ENCODE data around the gene FAM228A. TPM values are rescaled to one million over a fixed set of nuclear protein-coding genes. Genes with fewer than 3 reads are reported as not detected.
"Not testable (repeated sequence)": the region's sequence is repeated elsewhere in the genome, so short reads cannot be mapped to it uniquely, and the experiment has no call there.

Gene FAM228A
- 1.3 TPM for polyA plus RNA-seq (ENCODE audit: insufficient read length)
- long read RNA-seq, donor 1: 0 reads
- long read RNA-seq, donor 2: 0 reads
- long read RNA-seq, donor 3: 0 reads
- long read RNA-seq, donor 4: 0 reads
- long read RNA-seq, donor 5: 0 reads
- long read RNA-seq, donor 6: 0 reads
- long read RNA-seq, donor 7: 0 reads
- long read RNA-seq, donor 8: 0 reads

- DNase-seq: no peak
Observed at GRCh38 chr2:24174851-24175277, at the start of gene FAM228A. Gene FAM228A (plus strand): TSS chr2:24175053. CDS start chr2:24175481, 428 bp downstream.

GRCh38 chr2:24125956-24126355 is 48.9 kb upstream of the FAM228A start:
- no peak for DNase-seq

- DNase-seq: no peak
Observed at GRCh38 chr2:24132543-24132942, 42.3 kb upstream of the FAM228A start.

GRCh38 chr2:24140305-24140704 is 34.5 kb upstream of the FAM228A start:
- not testable (repeated sequence) for DNase-seq

- DNase-seq: no peak
Observed at GRCh38 chr2:24147364-24147763, 27.5 kb upstream of the FAM228A start.

- DNase-seq: no peak
Observed at GRCh38 chr2:24152413-24153197, 22.2 kb upstream of the FAM228A start.

GRCh38 chr2:24153478-24153877 is 21.4 kb upstream of the FAM228A start:
- DNase-seq: no peak

GRCh38 chr2:24158131-24158530 is 16.7 kb upstream of the FAM228A start:
- DNase-seq: no peak

GRCh38 chr2:24159708-24160107 is 15.1 kb upstream of the FAM228A start:
- DNase-seq: no peak

GRCh38 chr2:24160761-24161160 is 14.1 kb upstream of the FAM228A start:
- DNase-seq: no peak

- DNase-seq: no peak
Observed at GRCh38 chr2:24162494-24162893, 12.4 kb upstream of the FAM228A start.

- DNase-seq: no peak
Observed at GRCh38 chr2:24163186-24163585, 11.7 kb upstream of the FAM228A start.

GRCh38 chr2:24163601-24164000 is 11.3 kb upstream of the FAM228A start:
- no peak for DNase-seq

GRCh38 chr2:24164416-24164973 is 10.4 kb upstream of the FAM228A start:
- no peak for DNase-seq

- no peak for DNase-seq
Observed at GRCh38 chr2:24169023-24169422, 5.8 kb upstream of the FAM228A start.

GRCh38 chr2:24175631-24176187 is 856 bp downstream of the FAM228A start:
- no peak for DNase-seq

- DNase-seq: no peak
Observed at GRCh38 chr2:24176326-24176725, 1.5 kb downstream of the FAM228A start.

GRCh38 chr2:24179683-24180082 is 4.8 kb downstream of the FAM228A start:
- no peak for DNase-seq

- peak; percentile 36 for DNase-seq
Observed at GRCh38 chr2:24181849-24182248, 7.0 kb downstream of the FAM228A start.

GRCh38 chr2:24182507-24182906 is 7.7 kb downstream of the FAM228A start:
- DNase-seq: no peak

GRCh38 chr2:24183366-24184069 is 8.7 kb downstream of the FAM228A start:
- no peak for DNase-seq

- DNase-seq: no peak
Observed at GRCh38 chr2:24189551-24189950, 14.7 kb downstream of the FAM228A start.

Measured in left kidney (tissue), 8 donors.